Activated CD4-positive, alpha-beta T cell treated with anti-CD3 and anti-CD28 coated beads for 1 hour (primary cell): ENCODE measurements around the gene ARHGEF11.
A peak's percentile ranks its signal among the peaks of the same experiment; 100 is the strongest.
"Not testable (repeated sequence)": the region's sequence is repeated elsewhere in the genome, so short reads cannot be mapped to it uniquely, and the experiment has no call there.

Experiments used
- DNase-seq: peaks from one replicate; pipeline ENCODE4 v3.0.0-alpha.2; 2020

The ARHGEF11 gene

GRCh38 chr1:157045250-157046218 lies at the start of gene ARHGEF11:
ARHGEF11 (minus strand) TSS chr1:157045742; CDS start chr1:157044330, 1,412 bp downstream.
- DNase-seq = no peak

- DNase-seq = no peak
Measured at GRCh38 chr1:157095091-157095490, 49.5 kb upstream of the ARHGEF11 start.

- no peak for DNase-seq
Measured at GRCh38 chr1:157092831-157093230, 47.3 kb upstream of the ARHGEF11 start.

GRCh38 chr1:157091668-157092273 lies 46.2 kb upstream of the ARHGEF11 start:
- DNase-seq = no peak

DNA sequence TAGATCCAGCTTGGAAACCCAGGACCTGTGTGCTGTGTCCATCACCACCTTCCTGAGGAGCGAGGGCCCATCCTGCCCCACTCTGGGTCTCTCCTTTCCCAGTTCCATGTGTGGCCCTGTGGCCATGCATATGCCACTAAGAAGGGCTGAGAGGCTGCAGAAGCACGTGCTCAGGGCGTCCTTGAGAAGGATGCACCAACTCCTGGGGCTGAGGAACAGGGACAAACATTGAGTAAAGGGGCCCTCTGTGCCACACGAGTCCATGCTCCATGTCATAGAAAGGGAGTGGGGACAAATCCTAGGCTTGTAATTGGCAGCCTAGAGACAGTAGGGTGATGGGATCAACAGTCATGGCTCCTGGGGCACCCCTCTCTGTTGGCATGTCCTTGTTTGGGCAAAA lies 45.6 kb upstream of the ARHGEF11 start:
- no peak for DNase-seq

DNA sequence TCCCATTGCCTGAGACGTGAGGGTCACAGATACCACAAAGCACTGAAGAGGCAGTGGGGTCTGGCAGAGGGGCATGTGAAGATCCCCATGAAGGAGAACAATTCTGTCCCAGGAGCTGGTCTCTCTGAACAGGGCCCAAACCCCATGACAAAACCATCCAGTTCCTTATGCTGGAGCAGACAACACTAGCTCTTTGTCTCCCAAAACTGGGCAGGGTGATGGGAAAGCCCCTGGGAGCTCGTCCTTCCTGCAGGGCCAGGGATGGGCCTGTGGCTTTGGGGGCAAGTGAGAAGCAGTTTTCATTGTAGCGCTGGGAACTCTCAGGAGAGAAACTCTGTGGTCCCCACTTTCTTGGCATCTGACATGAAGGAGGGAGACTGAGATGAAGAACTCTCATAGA lies 45.2 kb upstream of the ARHGEF11 start:
- no peak for DNase-seq

- DNase-seq = peak; percentile 80
Measured at GRCh38 chr1:157090196-157090647, 44.7 kb upstream of the ARHGEF11 start.

- no peak for DNase-seq
Measured at GRCh38 chr1:157089789-157090188, 44.2 kb upstream of the ARHGEF11 start.

DNA sequence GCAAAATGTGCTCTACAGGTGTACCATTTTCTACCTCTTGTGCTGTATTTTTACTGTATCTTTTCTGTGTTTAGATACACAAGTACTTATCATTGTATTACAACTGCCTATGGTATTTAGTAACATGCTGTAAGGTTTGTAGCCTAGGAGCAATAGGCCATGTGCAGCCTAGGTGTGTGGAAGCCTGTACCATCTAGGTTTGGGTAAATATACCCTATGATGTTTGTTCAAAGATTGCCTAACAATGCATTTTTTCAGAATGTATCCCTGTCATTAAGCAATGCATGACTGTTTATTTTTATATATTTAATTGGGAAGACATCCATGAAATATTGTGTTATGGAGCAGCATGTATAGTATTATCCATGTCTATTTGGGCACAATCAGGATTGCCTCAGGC lies 43.1 kb upstream of the ARHGEF11 start:
- DNase-seq = no peak

DNA sequence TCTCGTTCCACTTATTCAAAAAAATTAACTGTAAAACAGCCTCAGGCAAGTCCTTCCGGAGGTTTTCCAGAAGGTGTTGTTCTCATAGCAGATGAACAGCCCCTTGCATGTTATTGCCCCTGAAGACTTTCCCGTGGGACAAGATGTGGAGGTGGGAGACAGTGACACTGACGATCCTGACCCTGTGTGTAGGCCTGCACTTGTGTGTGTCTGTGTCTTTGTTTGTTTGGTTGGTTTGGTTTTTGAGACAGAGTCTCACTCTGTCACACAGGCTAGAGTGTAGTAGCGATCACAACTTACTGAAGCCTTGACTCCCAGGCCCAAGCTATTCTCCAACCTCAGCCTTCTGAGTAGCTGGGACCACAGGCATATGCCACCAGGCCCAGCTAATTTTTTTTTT lies 41.5 kb upstream of the ARHGEF11 start:
- no peak for DNase-seq

GRCh38 chr1:157086299-157086698 lies 40.8 kb upstream of the ARHGEF11 start:
- no peak for DNase-seq

- no peak for DNase-seq
Measured at GRCh38 chr1:157085421-157085820, 39.9 kb upstream of the ARHGEF11 start.

- DNase-seq = no peak
Measured at GRCh38 chr1:157084720-157085119, 39.2 kb upstream of the ARHGEF11 start.

- DNase-seq = no peak
Measured at GRCh38 chr1:157081707-157082106, 36.2 kb upstream of the ARHGEF11 start.

DNA sequence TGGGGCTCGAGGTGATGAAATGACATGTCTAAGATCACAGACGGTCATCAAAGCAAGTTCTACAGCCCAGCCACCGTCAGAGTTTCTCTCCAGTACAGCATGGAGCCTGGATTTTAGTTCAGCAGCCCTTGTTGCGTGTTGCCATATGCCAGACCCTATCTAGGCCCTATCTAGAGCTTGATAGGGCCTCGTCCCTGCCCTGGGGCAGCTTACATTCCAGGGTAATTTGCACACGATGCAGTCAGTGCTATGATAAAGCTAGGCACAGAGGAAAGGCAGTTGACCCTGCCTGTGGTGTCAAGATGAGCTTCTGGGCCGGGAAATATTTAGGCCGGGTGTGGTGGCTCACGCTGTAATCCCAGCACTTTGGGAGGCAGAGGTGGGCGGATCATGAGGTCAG lies 35.2 kb upstream of the ARHGEF11 start:
- DNase-seq = no peak

DNA sequence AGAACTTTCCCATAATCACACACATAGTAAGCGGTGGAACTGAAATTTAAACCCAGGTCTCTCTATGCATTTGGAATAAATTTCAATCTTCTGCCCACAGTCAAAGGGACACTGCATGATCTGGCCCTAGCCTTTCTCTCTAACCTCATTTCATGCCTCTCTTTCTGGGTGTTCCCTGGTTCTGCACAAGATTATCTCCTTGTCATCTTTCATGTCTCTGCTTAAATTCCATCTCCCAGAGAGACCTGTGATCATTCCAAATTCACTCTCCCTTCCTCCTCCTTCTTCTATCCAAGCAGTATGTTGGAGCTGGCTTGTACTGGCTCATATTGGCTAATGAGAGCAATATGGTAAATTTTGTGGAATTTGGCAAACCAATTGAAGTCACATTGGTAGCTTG lies 31.9 kb upstream of the ARHGEF11 start:
- DNase-seq = no peak

DNA sequence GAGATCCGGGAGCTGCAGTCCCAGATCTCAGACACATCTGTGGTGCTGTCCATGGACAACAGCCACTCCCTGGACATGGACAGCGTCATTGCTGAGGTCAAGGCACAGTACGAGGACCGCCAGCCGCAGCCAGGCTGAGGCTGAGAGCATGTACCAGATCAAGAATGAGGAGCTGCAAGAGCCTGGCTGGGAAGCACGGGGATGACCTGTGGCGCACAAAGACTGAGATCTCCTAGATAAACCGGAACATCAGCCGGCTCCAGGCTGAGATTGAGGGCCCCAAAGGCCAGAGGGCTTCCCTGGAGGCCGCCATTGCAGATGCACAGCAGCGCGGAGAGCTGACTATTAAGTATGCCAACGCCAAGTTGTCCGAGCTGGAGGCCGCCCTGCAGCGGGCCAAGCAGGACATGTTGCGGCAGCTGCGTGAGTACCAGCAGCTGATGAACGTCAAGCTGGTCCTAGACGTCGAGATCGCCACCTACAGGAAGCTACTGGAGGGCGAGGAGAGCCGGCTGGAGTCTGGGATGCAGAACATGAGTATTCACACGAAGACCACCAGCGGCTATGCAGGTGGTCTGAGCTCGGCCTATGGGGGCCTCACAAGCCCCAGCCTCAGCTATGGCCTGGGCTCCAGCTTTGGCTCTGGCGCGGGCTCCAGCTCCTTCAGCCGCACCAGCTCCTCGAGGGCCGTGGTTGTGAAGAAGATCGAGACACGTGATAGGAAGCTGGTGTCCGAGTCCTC lies 28.6 kb upstream of the ARHGEF11 start:
- no peak for DNase-seq

DNA sequence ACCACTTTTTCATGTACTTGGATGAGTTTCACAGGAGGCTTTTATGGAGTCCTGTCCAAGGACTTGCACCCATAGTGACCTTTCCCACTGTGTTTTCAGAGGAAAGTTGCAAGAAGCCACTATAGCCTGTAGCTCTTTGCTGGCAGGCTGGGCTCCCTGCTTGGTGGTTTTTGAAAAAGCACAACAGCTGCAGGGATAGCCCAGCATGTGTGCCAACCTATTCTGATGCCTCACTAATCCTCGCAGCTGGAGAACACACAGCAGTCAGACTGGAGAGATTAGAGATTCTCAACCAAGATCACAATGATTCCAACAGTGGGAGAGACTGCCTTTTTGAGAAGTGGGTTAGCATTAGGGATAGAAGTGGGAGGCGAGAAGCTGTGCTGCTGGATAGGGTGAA lies 24.1 kb upstream of the ARHGEF11 start:
- DNase-seq = no peak

DNA sequence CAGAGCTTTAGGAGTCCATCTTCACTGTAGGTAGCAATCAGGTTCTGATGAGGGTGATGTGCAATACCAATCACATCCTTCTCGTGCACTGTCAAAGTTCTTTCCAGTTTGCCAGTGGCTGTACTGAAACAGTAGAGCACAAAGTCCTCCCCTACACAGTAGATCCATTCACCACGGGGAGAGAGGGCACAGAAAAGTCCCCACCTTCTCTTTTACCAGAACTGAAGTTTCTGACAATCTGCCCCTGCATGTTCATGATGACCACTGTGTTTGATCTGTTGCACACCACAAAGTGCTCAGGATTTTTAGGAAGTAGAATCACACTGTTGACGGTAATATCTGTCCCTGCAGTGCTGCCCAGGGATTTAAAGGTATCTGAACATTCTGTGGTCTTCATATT lies 13.7 kb upstream of the ARHGEF11 start:
- DNase-seq = not testable (repeated sequence)

- no peak for DNase-seq
Measured at GRCh38 chr1:157056269-157056668, 10.7 kb upstream of the ARHGEF11 start.

DNA sequence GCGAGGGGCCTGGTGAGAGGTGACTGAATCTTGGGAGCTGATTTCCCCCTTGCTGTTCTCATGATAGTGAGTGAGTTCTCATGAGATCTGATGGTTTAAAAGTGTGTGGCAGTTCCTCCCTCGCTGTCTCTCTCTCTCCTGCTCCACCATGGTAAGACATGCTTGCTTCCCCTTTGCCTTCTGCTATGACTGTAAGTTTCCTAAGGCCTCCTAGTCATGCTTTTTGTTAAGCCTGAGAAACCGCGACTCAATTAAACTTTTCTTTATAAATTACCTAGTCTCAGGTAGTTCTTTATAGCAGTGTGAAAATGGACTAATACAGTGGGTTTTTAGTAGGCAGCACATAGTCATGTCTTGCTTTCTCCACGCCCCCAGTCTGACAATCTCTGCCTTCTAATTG lies 10.2 kb upstream of the ARHGEF11 start:
- DNase-seq = not testable (repeated sequence)

GRCh38 chr1:157050836-157051235 lies 5.3 kb upstream of the ARHGEF11 start:
- DNase-seq = no peak

DNA sequence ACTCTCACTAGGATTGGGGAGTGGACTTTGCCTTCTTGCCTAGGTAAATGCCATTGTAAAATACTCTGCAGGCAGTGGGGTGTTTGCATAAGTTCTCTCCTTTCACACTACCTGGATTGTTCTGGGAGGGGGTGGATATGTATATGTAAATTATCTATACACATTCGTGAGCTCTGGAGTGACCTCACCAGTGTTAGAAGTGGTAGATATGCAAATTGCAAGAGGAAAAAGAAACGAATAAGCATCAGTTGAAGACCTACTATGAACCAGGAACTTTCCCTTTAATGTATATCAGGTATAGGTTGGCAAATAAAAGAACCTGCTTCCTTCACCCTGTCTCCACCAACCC lies 1.5 kb upstream of the ARHGEF11 start:
- DNase-seq = no peak

GRCh38 chr1:157044326-157044725 lies 1.2 kb downstream of the ARHGEF11 start:
- DNase-seq = no peak
